B cell (primary cell): ENCODE measurements around the gene CFAP141. TPM values are rescaled to one million over a fixed set of nuclear protein-coding genes. Genes with fewer than 3 reads are reported as not detected.

Experiments used
- ATAC-seq: fragments of 200-7000 bp; cut with Tn5 transposase; one replicate; pipeline ENCODE4 v1.10.0; 2021; ENCODE audit warnings: low read depth, mild to moderate bottlenecking, moderate number of reproducible peaks, moderate library complexity
- CTCF ChIA-PET: fragments of 350-600 bp; sonication (Branson Sonifier 250); formaldehyde crosslinking; loops from one replicate; lab custom pipeline; 2021; ENCODE audit warnings: antibody characterized with exemption, inconsistent platforms; lab: Charles Lee
- POLR2A ChIA-PET: fragments of 350-600 bp; sonication (Branson Sonifier 250); formaldehyde crosslinking; loops from one replicate; lab custom pipeline; 2021; ENCODE audit warnings: antibody characterized with exemption; lab: Charles Lee
- DNase-seq: peaks from one replicate; pipeline ENCODE4 v3.0.0; 2013
- H2AFZ ChIP-seq: 2 replicates; pipeline ENCODE4 v1.6.1; 2012; ENCODE audit warnings: mild to moderate bottlenecking, low read depth, low read length; ENCODE audit not compliant: insufficient read depth, poor library complexity, severe bottlenecking
- H3K27ac ChIP-seq, 2 donors: 1 replicate in 1 of 2; 2 replicates in 1 of 2; pipeline ENCODE4 v1.5.1; 2012 to 2013; ENCODE audit warnings: low read length in 2 of 2, mild to moderate bottlenecking in 2 of 2, moderate library complexity in 1 of 2
- H3K27me3 ChIP-seq, 4 experiments: fragments of 200-600 bp in 1 of 4; sonication (generic) in 1 of 4; replicated peaks in 1 of 4; 1 replicate in 2 of 4; 2 replicates in 2 of 4; pipeline versions ENCODE4 v1.6.1 to v1.7.0; 2013 to 2016; ENCODE audit warnings: low read length in 3 of 4, mild to moderate bottlenecking in 2 of 4, mixed read lengths in 1 of 4, moderate library complexity in 1 of 4; ENCODE audit not compliant: insufficient read depth in 4 of 4, control insufficient read depth in 3 of 4; ENCODE audit errors: control extremely low read depth in 1 of 4
- H3K36me3 ChIP-seq, 2 experiments: replicated peaks in 1 of 2; 1 replicate in 1 of 2; 2 replicates in 1 of 2; pipeline versions ENCODE4 v1.6.1 to v1.7.1; 2013; ENCODE audit warnings: low read length in 1 of 2; ENCODE audit not compliant: insufficient read depth in 2 of 2, control insufficient read depth in 1 of 2; ENCODE audit errors: control extremely low read depth in 1 of 2, extremely low read depth in 1 of 2
- H3K4me1 ChIP-seq, 2 donors: fragments of 200-600 bp in 1 of 2; sonication (generic) in 1 of 2; 1 replicate in 1 of 2; 2 replicates in 1 of 2; pipeline versions ENCODE4 v1.5.1 to v1.6.1; 2013 to 2017; ENCODE audit warnings: low read length in 2 of 2; ENCODE audit not compliant: control insufficient read depth in 2 of 2, insufficient read depth in 2 of 2
- H3K4me2 ChIP-seq: replicated peaks from 2 replicates; pipeline ENCODE3; 2012; ENCODE audit warnings: mild to moderate bottlenecking, low read depth, low read length; ENCODE audit not compliant: poor library complexity, severe bottlenecking
- H3K4me3 ChIP-seq, 5 experiments: fragments of 200-600 bp in 1 of 5; sonication (generic) in 1 of 5; 1 replicate in 3 of 5; 2 replicates in 2 of 5; pipeline versions ENCODE4 v1.5.1 to v1.7.0; 2011 to 2016; ENCODE audit warnings: low read length in 4 of 5, mild to moderate bottlenecking in 4 of 5, low read depth in 2 of 5, control low read depth in 1 of 5, moderate library complexity in 1 of 5; ENCODE audit not compliant: insufficient read depth in 1 of 5; ENCODE audit errors: control extremely low read depth in 1 of 5, extremely low read depth in 1 of 5
- H3K79me2 ChIP-seq: fragments of 200-600 bp; sonication (generic); one replicate; pipeline ENCODE4 v1.6.0; 2016; ENCODE audit warnings: low read length; ENCODE audit not compliant: control insufficient read depth, insufficient read depth
- H3K9ac ChIP-seq: fragments of 200-600 bp; sonication (generic); 2 replicates; pipeline ENCODE4 v1.6.1; 2017; ENCODE audit warnings: mild to moderate bottlenecking, low read length, moderate library complexity
- H3K9me3 ChIP-seq, 3 donors: one replicate each; pipeline versions ENCODE4 v1.6.1 to v1.7.1; 2013; ENCODE audit warnings: low read length in 2 of 3; ENCODE audit not compliant: control insufficient read depth in 2 of 3, insufficient read depth in 1 of 3; ENCODE audit errors: control extremely low read depth in 1 of 3
- H4K20me1 ChIP-seq: 2 replicates; pipeline ENCODE4 v1.6.0; 2012; ENCODE audit warnings: mild to moderate bottlenecking, low read length; ENCODE audit not compliant: insufficient read depth, control insufficient read depth, poor library complexity, severe bottlenecking
- H3K27ac Mint-ChIP-seq: one replicate; pipeline ENCODE4 v1.8.0; 2021; ENCODE audit warnings: mixed read lengths
- H3K27me3 Mint-ChIP-seq: one replicate; pipeline ENCODE4 v1.8.0; 2021; ENCODE audit warnings: mixed read lengths
- H3K4me1 Mint-ChIP-seq: one replicate; pipeline ENCODE4 v1.8.0; 2021; ENCODE audit warnings: mixed read lengths
- H3K4me3 Mint-ChIP-seq: one replicate; pipeline ENCODE4 v1.8.0; 2021; ENCODE audit warnings: mixed read lengths
- H3K9me3 Mint-ChIP-seq: one replicate; pipeline ENCODE4 v1.8.0; 2022; ENCODE audit warnings: mixed read lengths; ENCODE audit not compliant: insufficient read depth
- EZH2 ChIP-seq: IDR thresholded peaks from 2 replicates; pipeline ENCODE4 v1.6.1; 2012; ENCODE audit warnings: borderline replicate concordance, low read depth, mild to moderate bottlenecking, moderate library complexity, low read length; ENCODE audit not compliant: insufficient read depth, poor library complexity, severe bottlenecking
- WGBS: methylation state at CpG from one replicate; pipeline ENCODE4 v1.1.5; 2013; ENCODE audit warnings: missing lambda C conversion rate; ENCODE audit not compliant: insufficient coverage; 5-methylcytosine and 5-hydroxymethylcytosine counted together
- intact Hi-C: fragments of 100-400 bp; cut with micrococcal nuclease; formaldehyde crosslinking; loops from one replicate; pipeline ENCODE4 v1.10.0; 2022
- polyA plus RNA-seq: library from polyadenylated mRNA; depleted of rRNA; stranded (reverse); fragments of >200 nt; gene quantifications from 2 replicates; pipeline ENCODE4 v1.2.3, GENCODE V29; 2012
- total RNA-seq, 2 donors: library from RNA; stranded (reverse); fragments of 120-200 nt in 1 of 2; gene quantifications; 1 replicate in 1 of 2; 2 replicates in 1 of 2; pipeline versions ENCODE4 v1.2.3 to v1.2.4, GENCODE V29; 2013 to 2022
- TF ChIP-seq, protein P1 (sequence below): fragments of 200-600 bp; IDR thresholded peaks from one replicate; pipeline ENCODE4 v1.8.0; 2022; ENCODE audit warnings: antibody characterized with exemption, mild to moderate bottlenecking

The CFAP141 gene
- total and polyA plus RNA-seq, 2 donors (not counting 1 experiment from before 2014, with no cell fraction given) = not detected

GRCh38 chr1:154220071-154220969 lies 14.2 kb upstream of the CFAP141 start, which contains the start of gene UBAP2L:
TSS of gene UBAP2L (plus strand) at chr1:154220955. CDS start at chr1:154225124, 4,169 bp downstream.
- peaks cover 31% of the 10 kb centered on the region for H4K20me1 ChIP-seq
- under 1% methylated on average over 65 of the region's 73 CpGs for WGBS
- CTCF ChIA-PET = interaction anchor here (0.6 to 3.4 kb wide), 4 partner anchors 21 to 113 kb away, joined by 3 to 14 read pairs (median 6); no protein-coding TSS in a partner anchor
- H3K4me2 ChIP-seq = peak within 1 kb of the TSS; percentile 86
- peaks cover 94% of the 10 kb centered on the region for H3K79me2 ChIP-seq
- TF ChIP-seq EZH2 = no peak
- TF ChIP-seq, protein P1, sequence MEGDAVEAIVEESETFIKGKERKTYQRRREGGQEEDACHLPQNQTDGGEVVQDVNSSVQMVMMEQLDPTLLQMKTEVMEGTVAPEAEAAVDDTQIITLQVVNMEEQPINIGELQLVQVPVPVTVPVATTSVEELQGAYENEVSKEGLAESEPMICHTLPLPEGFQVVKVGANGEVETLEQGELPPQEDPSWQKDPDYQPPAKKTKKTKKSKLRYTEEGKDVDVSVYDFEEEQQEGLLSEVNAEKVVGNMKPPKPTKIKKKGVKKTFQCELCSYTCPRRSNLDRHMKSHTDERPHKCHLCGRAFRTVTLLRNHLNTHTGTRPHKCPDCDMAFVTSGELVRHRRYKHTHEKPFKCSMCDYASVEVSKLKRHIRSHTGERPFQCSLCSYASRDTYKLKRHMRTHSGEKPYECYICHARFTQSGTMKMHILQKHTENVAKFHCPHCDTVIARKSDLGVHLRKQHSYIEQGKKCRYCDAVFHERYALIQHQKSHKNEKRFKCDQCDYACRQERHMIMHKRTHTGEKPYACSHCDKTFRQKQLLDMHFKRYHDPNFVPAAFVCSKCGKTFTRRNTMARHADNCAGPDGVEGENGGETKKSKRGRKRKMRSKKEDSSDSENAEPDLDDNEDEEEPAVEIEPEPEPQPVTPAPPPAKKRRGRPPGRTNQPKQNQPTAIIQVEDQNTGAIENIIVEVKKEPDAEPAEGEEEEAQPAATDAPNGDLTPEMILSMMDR = no peak
- H3K27me3 Mint-ChIP-seq = no peaks in the 10 kb centered on the region
- peak within 1 kb of the TSS; percentile 97 for H3K4me3 Mint-ChIP-seq
- H3K36me3 ChIP-seq = peaks cover 1 to 25% of the 10 kb centered on the region in 2 experiments
- ATAC-seq (peak; percentile 83), DNase-seq (peak; percentile 100)
- peaks cover 66% of the 10 kb centered on the region for H3K4me1 Mint-ChIP-seq
- intact Hi-C loops = loop anchor here (1.0 to 2.0 kb wide), 5 partner anchors 37 to 298 kb away; partner anchors contain the start of genes DENND4B, GATAD2B and HAX1
- peak within 1 kb of the TSS; percentile 98 to 100 for H3K27ac ChIP-seq
- peak within 1 kb of the TSS; percentile 100 for H3K9ac ChIP-seq
- H2AFZ ChIP-seq = peak within 1 kb of the TSS; percentile 95
- peak within 1 kb of the TSS; percentile 92 to 99 (median 95) for H3K4me3 ChIP-seq
- peaks cover 34 to 39% of the 10 kb centered on the region in 2 donors for H3K4me1 ChIP-seq
- H3K27me3 ChIP-seq = no peaks in the 10 kb centered on the region
- POLR2A ChIA-PET = interaction anchor here (0.5 to 2.3 kb wide), 16 partner anchors 16 to 1195 kb away, joined by 3 to 10 read pairs (median 3); partner anchors contain the start of genes CHTOP, PMVK, RPS27 and S100A6
- H3K9me3 Mint-ChIP-seq = no peaks in the 10 kb centered on the region
- H3K9me3 ChIP-seq = no peaks in the 10 kb centered on the region
- H3K27ac Mint-ChIP-seq = peak within 1 kb of the TSS; percentile 97
